ENCODE results near the gene PARVG.

DNA sequence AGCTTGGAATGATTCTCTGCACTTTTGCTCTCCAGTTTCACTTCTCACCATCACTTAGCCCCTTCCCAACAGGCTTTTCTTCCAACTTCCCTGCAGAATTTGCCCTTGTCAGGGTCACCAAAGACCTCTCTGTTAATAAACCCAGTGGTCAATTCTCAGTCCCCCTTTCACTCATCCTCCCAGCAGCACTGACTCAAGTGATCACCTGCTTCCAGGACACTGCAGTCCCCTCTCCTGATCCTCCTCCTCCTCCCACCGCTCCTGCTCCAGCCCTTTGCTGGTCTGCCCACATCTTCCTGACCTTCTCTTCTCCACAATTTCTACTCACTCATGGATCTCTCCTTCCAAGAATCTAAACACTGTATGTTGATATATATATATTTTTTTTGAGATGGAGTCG is 74.1 kb downstream of the PARVG start:
- TF ChIP-seq, protein P1, sequence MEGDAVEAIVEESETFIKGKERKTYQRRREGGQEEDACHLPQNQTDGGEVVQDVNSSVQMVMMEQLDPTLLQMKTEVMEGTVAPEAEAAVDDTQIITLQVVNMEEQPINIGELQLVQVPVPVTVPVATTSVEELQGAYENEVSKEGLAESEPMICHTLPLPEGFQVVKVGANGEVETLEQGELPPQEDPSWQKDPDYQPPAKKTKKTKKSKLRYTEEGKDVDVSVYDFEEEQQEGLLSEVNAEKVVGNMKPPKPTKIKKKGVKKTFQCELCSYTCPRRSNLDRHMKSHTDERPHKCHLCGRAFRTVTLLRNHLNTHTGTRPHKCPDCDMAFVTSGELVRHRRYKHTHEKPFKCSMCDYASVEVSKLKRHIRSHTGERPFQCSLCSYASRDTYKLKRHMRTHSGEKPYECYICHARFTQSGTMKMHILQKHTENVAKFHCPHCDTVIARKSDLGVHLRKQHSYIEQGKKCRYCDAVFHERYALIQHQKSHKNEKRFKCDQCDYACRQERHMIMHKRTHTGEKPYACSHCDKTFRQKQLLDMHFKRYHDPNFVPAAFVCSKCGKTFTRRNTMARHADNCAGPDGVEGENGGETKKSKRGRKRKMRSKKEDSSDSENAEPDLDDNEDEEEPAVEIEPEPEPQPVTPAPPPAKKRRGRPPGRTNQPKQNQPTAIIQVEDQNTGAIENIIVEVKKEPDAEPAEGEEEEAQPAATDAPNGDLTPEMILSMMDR (IDR thresholded peaks at IDR 0.05; ENCODE audit: extremely low read depth in 1 of 2, insufficient read depth in 1 of 2, low read depth in 1 of 2, low read length in 2 of 2), result no peak
- TF ChIP-seq POLR2AphosphoS5 (IDR thresholded peaks at IDR 0.05; ENCODE audit: insufficient read depth, low read depth, low read length), result no peak
- no peak for TF ChIP-seq POLR2A (IDR thresholded peaks at IDR 0.05; ENCODE audit: low read depth, low read length)

Data from endothelial cell of umbilical vein (primary cell).